Endothelial cell of umbilical vein (primary cell): ENCODE results near the gene G0S2.

Experiments
- CTCF ChIP-seq, 2 donors: IDR thresholded peaks; 1 replicate in 1 of 2; 2 replicates in 1 of 2; pipeline ENCODE4 v1.5.1; 2011; ENCODE audit warnings: low read length in 2 of 2, mild to moderate bottlenecking in 2 of 2, moderate library complexity in 2 of 2, control low read depth in 1 of 2, inconsistent platforms in 1 of 2, low read depth in 1 of 2; ENCODE audit not compliant: insufficient read depth in 1 of 2; ENCODE audit errors: extremely low read depth in 1 of 2
- EZH2 ChIP-seq: IDR thresholded peaks from 2 replicates; pipeline ENCODE4 v1.6.1; 2012; ENCODE audit warnings: borderline replicate concordance, low read depth, mild to moderate bottlenecking, moderate library complexity, low read length, inconsistent platforms; ENCODE audit not compliant: severe bottlenecking
- POLR2A ChIP-seq: IDR thresholded peaks from 2 replicates; pipeline ENCODE4 v1.6.1; 2012; ENCODE audit warnings: low read depth, mild to moderate bottlenecking, control low read depth, low read length

GRCh38 chr1:209662879-209663327 lies 12.3 kb upstream of the G0S2 start:
- TF ChIP-seq EZH2 (no peak), CTCF (IDR thresholded peaks at IDR 0.05; ENCODE audit: extremely low read depth in 1 of 2, insufficient read depth in 1 of 2, low read depth in 1 of 2, low read length in 2 of 2) (no peak), POLR2A (no peak)
